Lower leg skin (tissue), 4 donors: ENCODE measurements around the gene LRRC51. TPM values are rescaled to one million over a fixed set of nuclear protein-coding genes. Genes with fewer than 3 reads are reported as not detected.

Experiments
- DNase-seq, 2 donors: peaks; one replicate each; pipeline ENCODE4 v3.0.0-alpha.2; 2019; ENCODE audit warnings: low spot score in 2 of 2
- H3K4me3 ChIP-seq: fragments of 200-600 bp; sonication (generic); 2 replicates; pipeline ENCODE4 v1.5.1; 2017; ENCODE audit warnings: mild to moderate bottlenecking, low read depth; ENCODE audit not compliant: poor library complexity, severe bottlenecking
- POLR2A ChIP-seq, 2 donors: fragments of 450-650 bp; IDR thresholded peaks; one replicate each; pipeline ENCODE4 v1.6.1; 2016 to 2017; ENCODE audit warnings: antibody characterized with exemption in 2 of 2, mild to moderate bottlenecking in 1 of 2, moderate library complexity in 1 of 2
- WGBS, 2 donors: methylation state at CpG; one replicate each; pipeline ENCODE4 v1.1.5; 2018; 5-methylcytosine and 5-hydroxymethylcytosine counted together
- intact Hi-C: fragments of 100-400 bp; cut with DNase I; formaldehyde crosslinking; loops from one replicate; pipeline ENCODE4 v1.15.0; 2023; ENCODE audit warnings: low total_unique reads
- total RNA-seq, 4 donors: library from RNA; depleted of rRNA; stranded (reverse); fragments of >200 nt; gene quantifications; one replicate each; pipeline ENCODE4 v1.1.0, GENCODE V29; 2016
- TF ChIP-seq, protein P1 (sequence below), 3 donors: fragments of 450-650 bp; IDR thresholded peaks; one replicate each; pipeline ENCODE4 v1.5.1; 2016; ENCODE audit warnings: antibody characterized with exemption in 3 of 3, mild to moderate bottlenecking in 3 of 3, moderate library complexity in 2 of 3

The LRRC51 gene
- total RNA-seq, 4 donors from 2014 or later = 1.9 to 16.9 (median 4.9) TPM

DNA sequence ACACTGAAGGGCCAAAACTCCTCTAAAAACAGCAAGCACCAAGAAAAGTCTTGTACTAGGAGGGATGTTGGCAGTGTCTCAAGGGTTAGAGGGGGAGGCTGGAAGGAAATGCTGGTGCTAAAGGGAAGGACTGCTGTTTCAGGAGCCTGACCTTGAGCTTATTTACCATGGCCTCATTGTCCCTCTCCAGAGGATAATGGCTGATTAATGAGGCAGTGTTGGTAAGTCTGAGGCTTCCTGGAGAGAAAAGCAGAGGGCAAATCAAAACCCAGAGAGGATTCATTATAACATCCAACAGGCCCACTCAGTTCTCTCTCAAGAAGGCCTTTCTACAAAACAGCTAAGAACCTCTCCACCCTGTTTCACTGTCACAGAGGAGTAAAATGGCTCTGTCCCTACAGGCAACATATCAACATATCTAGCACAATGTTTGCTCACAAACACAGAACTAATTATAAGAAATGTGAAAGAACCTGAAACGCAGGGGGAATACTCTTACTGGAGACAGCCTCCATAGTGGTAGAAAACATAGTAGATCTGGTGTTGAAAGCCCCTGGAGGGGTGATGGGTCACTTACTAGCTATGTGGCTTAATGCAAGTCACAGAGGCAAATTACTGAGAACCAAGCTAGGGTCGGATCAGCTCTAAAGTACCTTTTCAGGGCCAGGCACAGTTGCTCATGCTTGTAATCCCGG, 31.7 kb upstream of the LRRC51 start:
- intact Hi-C loops = no loop called here
- TF ChIP-seq POLR2A (IDR thresholded peaks at IDR 0.05) = no peak
- TF ChIP-seq, protein P1, sequence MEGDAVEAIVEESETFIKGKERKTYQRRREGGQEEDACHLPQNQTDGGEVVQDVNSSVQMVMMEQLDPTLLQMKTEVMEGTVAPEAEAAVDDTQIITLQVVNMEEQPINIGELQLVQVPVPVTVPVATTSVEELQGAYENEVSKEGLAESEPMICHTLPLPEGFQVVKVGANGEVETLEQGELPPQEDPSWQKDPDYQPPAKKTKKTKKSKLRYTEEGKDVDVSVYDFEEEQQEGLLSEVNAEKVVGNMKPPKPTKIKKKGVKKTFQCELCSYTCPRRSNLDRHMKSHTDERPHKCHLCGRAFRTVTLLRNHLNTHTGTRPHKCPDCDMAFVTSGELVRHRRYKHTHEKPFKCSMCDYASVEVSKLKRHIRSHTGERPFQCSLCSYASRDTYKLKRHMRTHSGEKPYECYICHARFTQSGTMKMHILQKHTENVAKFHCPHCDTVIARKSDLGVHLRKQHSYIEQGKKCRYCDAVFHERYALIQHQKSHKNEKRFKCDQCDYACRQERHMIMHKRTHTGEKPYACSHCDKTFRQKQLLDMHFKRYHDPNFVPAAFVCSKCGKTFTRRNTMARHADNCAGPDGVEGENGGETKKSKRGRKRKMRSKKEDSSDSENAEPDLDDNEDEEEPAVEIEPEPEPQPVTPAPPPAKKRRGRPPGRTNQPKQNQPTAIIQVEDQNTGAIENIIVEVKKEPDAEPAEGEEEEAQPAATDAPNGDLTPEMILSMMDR (IDR thresholded peaks at IDR 0.05) = no peak
- DNase-seq = no peak

DNA sequence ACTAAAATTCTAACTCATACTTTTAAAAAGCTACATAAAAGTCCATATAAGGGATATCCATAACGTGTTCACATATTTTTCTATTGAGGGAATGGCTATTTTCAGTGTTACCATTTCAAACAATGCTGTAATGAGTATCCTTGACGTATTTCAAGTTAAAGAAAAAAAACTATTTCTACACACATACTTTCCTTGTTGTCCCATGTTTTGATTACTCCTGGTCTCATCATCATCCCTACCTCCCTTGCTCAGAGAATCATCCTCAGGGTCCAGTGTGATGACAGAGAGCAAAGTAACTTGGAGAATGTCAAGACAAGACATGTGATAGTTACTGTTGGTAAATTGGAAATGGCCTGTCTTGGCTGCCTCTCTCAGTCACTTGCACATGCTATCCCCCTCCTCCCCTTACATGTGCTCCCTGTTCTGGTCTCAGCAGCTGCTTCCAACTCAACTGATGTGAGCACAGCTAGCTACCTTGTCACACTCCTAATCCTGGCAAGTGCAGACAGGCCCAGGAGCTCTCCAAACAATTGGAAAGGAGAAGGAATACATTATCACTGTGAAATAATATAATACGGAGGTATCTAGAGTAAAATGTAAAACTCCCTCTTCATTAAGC, 22.1 kb upstream of the LRRC51 start:
- intact Hi-C loops = no loop called here
- TF ChIP-seq, protein P1 (IDR thresholded peaks at IDR 0.05) = no peak
- TF ChIP-seq POLR2A (IDR thresholded peaks at IDR 0.05) = no peak
- WGBS, 2 donors = 60 to 73% methylated on average over 3 of the region's 3 CpGs
- no peak for DNase-seq
- no peak overlapping the region for H3K4me3 ChIP-seq

More for the DNA sequence above, 31.7 kb upstream of the LRRC51 start:
- WGBS, 2 donors = 91 to 95% methylated on average over 3 of the region's 3 CpGs
- no peak overlapping the region for H3K4me3 ChIP-seq

DNA sequence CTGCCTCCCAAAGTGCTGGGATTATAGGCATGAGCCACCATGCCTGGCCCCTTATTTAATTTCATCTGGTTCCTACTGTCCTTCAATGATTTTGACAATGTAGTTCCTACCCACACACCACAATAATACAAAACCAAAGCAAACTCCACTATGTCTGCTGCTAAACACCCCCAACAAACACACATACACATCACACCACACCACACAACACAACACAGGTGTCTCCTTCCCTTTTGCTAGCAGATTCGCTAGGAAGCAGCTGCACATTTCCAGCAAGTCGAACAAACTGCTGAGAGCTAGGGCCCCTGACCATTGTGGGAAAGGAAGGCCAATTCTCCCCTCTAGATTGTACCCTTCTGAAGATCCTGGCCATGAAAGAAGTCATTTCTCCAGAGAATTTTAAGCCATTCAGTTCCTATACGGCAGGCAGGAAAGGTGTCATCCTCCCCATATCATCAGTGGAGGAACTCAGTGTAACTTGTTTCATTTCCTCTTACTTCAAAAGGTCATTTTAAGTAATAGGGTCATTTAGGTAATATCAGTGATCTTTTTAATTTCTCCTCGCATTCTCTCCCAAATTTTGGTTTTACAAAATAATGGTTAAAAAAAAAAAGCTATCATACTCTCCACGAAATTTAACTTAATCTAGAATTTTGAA, 18.8 kb upstream of the LRRC51 start:
- H3K4me3 ChIP-seq = no peak overlapping the region

DNA sequence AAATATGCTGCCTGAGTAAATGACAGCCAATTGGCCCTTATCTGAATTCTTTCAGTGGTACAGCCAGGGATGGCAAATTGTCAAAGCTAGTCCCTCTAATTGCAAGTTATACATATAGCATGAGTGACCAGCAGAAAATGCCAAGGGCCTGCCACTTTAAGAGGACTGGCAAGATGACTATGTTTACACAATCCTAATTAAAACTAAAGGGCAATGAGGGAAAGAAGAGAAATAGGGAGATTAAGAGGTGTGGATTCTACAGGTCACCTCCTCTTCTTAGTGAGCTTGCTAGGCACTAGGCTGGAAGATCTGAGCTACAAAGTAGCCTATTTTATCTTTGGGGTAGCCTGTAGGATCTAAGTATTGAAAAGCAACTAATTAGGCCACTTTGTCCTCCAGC, 13.8 kb upstream of the LRRC51 start:
- DNase-seq = no peak
- intact Hi-C loops = no loop called here
- TF ChIP-seq, protein P1 (IDR thresholded peaks at IDR 0.05) = no peak
- no peak for TF ChIP-seq POLR2A (IDR thresholded peaks at IDR 0.05)
- H3K4me3 ChIP-seq = no peak overlapping the region

More for the DNA sequence above, 18.8 kb upstream of the LRRC51 start:
- intact Hi-C loops = no loop called here
- WGBS, 2 donors = 84 to 92% methylated on average over 5 of the region's 5 CpGs
- no peak for DNase-seq
- TF ChIP-seq, protein P1 (IDR thresholded peaks at IDR 0.05) = no peak
- no peak for TF ChIP-seq POLR2A (IDR thresholded peaks at IDR 0.05)

DNA sequence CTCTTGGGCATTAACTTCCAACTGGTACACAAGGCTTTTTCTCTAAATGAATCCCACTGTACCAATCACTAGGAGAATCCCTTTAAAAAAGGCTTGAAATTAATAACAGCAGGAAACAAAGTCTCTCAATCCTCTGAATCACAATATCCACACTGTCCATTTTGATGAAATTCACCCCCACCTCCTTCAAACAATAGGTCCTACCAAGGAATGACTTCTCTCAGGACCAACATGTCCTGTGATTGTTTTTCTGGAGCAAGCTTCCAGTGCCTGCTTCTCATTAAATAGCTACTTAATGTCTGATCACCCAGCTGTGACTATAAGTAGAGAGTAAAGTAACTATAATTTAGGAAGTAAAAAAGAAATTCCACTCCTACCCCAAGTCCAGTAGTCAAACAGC, 13.4 kb upstream of the LRRC51 start:
- intact Hi-C loops = no loop called here
- no peak for DNase-seq
- H3K4me3 ChIP-seq = no peak overlapping the region
- TF ChIP-seq POLR2A (IDR thresholded peaks at IDR 0.05) = no peak
- TF ChIP-seq, protein P1 (IDR thresholded peaks at IDR 0.05) = no peak
